CD14-positive monocyte (primary cell): ENCODE results near the gene KIF17. TPM values are rescaled to one million over a fixed set of nuclear protein-coding genes. Genes with fewer than 3 reads are reported as not detected.
A peak's percentile ranks its signal among the peaks of the same experiment; 100 is the strongest.

Source experiments
- DNase-seq, 3 donors: peaks; one replicate each; pipeline ENCODE4 v3.0.0-alpha.2; 2011 to 2022
- H2AFZ ChIP-seq: 2 replicates; pipeline ENCODE4 v1.6.0; 2012; ENCODE audit warnings: mild to moderate bottlenecking, low read depth, low read length, inconsistent platforms; ENCODE audit not compliant: insufficient read depth, poor library complexity, severe bottlenecking
- H3K27ac ChIP-seq, 2 donors: 1 replicate in 1 of 2; 2 replicates in 1 of 2; pipeline ENCODE4 v1.5.1; 2012 to 2013; ENCODE audit warnings: low read length in 2 of 2, control low read depth in 1 of 2, inconsistent platforms in 1 of 2, low read depth in 1 of 2, mild to moderate bottlenecking in 1 of 2
- H3K27me3 ChIP-seq, 2 donors: one replicate each; pipeline versions ENCODE4 v1.6.0 to v1.6.1; 2011 to 2013; ENCODE audit warnings: low read length in 2 of 2; ENCODE audit not compliant: control insufficient read depth in 2 of 2, insufficient read depth in 2 of 2
- H3K36me3 ChIP-seq, 2 donors: replicated peaks in 1 of 2; 1 replicate in 1 of 2; 2 replicates in 1 of 2; pipeline versions ENCODE4 v1.5.1 to v1.6.1; 2012 to 2013; ENCODE audit warnings: low read length in 2 of 2, control low read depth in 1 of 2, inconsistent platforms in 1 of 2, mild to moderate bottlenecking in 1 of 2; ENCODE audit not compliant: insufficient read depth in 2 of 2, control insufficient read depth in 1 of 2
- H3K4me1 ChIP-seq, 2 donors: 1 replicate in 1 of 2; 2 replicates in 1 of 2; pipeline versions ENCODE4 v1.5.1 to v1.6.1; 2012 to 2013; ENCODE audit warnings: low read length in 2 of 2, control low read depth in 1 of 2, inconsistent platforms in 1 of 2, mild to moderate bottlenecking in 1 of 2, moderate library complexity in 1 of 2; ENCODE audit not compliant: insufficient read depth in 2 of 2, control insufficient read depth in 1 of 2
- H3K4me2 ChIP-seq: replicated peaks from 2 replicates; pipeline ENCODE3; 2012; ENCODE audit warnings: low read length, moderate library complexity, mild to moderate bottlenecking; ENCODE audit not compliant: poor library complexity, severe bottlenecking; ENCODE audit errors: extremely low read depth
- H3K4me3 ChIP-seq, 3 experiments: fragments of 200-600 bp in 1 of 3; sonication (generic) in 1 of 3; replicated peaks in 1 of 3; 1 replicate in 2 of 3; 2 replicates in 1 of 3; pipeline ENCODE4 v1.5.1; 2011 to 2013; ENCODE audit warnings: low read length in 3 of 3, mild to moderate bottlenecking in 3 of 3, control low read depth in 2 of 3, low read depth in 2 of 3, inconsistent platforms in 1 of 3, moderate library complexity in 1 of 3
- H3K79me2 ChIP-seq: 2 replicates; pipeline ENCODE4 v1.6.0; 2012; ENCODE audit warnings: mild to moderate bottlenecking, control low read depth, inconsistent platforms, low read length, moderate library complexity; ENCODE audit not compliant: insufficient read depth
- H3K9ac ChIP-seq: 2 replicates; pipeline ENCODE4 v1.6.0; 2017; ENCODE audit warnings: low read length, mild to moderate bottlenecking; ENCODE audit not compliant: insufficient read depth, poor library complexity, severe bottlenecking
- H3K9me3 ChIP-seq, 2 donors: replicated peaks in 1 of 2; 1 replicate in 1 of 2; 2 replicates in 1 of 2; pipeline versions ENCODE4 v1.5.1 to v1.6.1; 2012 to 2013; ENCODE audit warnings: low read length in 2 of 2, control low read depth in 1 of 2; ENCODE audit not compliant: control insufficient read depth in 1 of 2, insufficient read depth in 1 of 2
- H4K20me1 ChIP-seq: 2 replicates; pipeline ENCODE4 v1.6.0; 2012; ENCODE audit warnings: mild to moderate bottlenecking, low read length, control low read depth, moderate library complexity; ENCODE audit not compliant: insufficient read depth
- H3K27ac Mint-ChIP-seq, 7 donors: one replicate each; pipeline ENCODE4 v1.8.0; 2020; ENCODE audit warnings: mild to moderate bottlenecking in 7 of 7, mixed read lengths in 7 of 7, moderate library complexity in 6 of 7, inconsistent platforms in 2 of 7
- H3K27me3 Mint-ChIP-seq, 3 donors: one replicate each; pipeline ENCODE4 v1.8.0; 2021 to 2022; ENCODE audit warnings: low read depth in 3 of 3, mild to moderate bottlenecking in 3 of 3, mixed read lengths in 3 of 3, moderate library complexity in 3 of 3, inconsistent platforms in 1 of 3
- H3K36me3 Mint-ChIP-seq, 2 donors: one replicate each; pipeline ENCODE4 v1.8.0; 2020; ENCODE audit warnings: mixed read lengths in 2 of 2, inconsistent platforms in 1 of 2, mild to moderate bottlenecking in 1 of 2
- H3K4me1 Mint-ChIP-seq: one replicate; pipeline ENCODE4 v1.8.0; 2020; ENCODE audit warnings: mild to moderate bottlenecking, mixed read lengths
- H3K4me3 Mint-ChIP-seq, 2 donors: one replicate each; pipeline ENCODE4 v1.8.0; 2020; ENCODE audit warnings: mild to moderate bottlenecking in 2 of 2, mixed read lengths in 2 of 2, moderate library complexity in 1 of 2
- H3K9me3 Mint-ChIP-seq, 7 donors: one replicate each; pipeline ENCODE4 v1.8.0; 2020 to 2022; ENCODE audit warnings: mixed read lengths in 7 of 7, mild to moderate bottlenecking in 6 of 7, moderate library complexity in 6 of 7, inconsistent platforms in 2 of 7
- WGBS: methylation state at CpG from one replicate; pipeline ENCODE4 v1.1.5; 2013; ENCODE audit warnings: missing lambda C conversion rate; ENCODE audit not compliant: insufficient coverage; 5-methylcytosine and 5-hydroxymethylcytosine counted together
- intact Hi-C, 2 donors: fragments of 100-400 bp; cut with micrococcal nuclease; formaldehyde crosslinking; loops; one replicate each; pipeline versions ENCODE4 v1.15.0 to v1.15.1; 2023
- polyA plus RNA-seq, 3 donors: library from polyadenylated mRNA; depleted of rRNA in 1 of 3; unstranded in 2 of 3; stranded (reverse) in 1 of 3; fragments of 300-500 nt in 2 of 3; fragments of >200 nt in 1 of 3; fragmentation: Illumina TruSeq in 2 of 3; gene quantifications; 1 replicate in 2 of 3; 2 replicates in 1 of 3; pipeline ENCODE4 v1.2.3, GENCODE V29; 2012 to 2021
- TF ChIP-seq, protein P1 (sequence below): fragments of 200-600 bp; IDR thresholded peaks from one replicate; pipeline ENCODE4 v1.8.0; 2022; ENCODE audit warnings: antibody characterized with exemption, mild to moderate bottlenecking

KIF17 gene
- polyA plus RNA-seq, 3 donors: 0.16 TPM; not detected in 2

DNA sequence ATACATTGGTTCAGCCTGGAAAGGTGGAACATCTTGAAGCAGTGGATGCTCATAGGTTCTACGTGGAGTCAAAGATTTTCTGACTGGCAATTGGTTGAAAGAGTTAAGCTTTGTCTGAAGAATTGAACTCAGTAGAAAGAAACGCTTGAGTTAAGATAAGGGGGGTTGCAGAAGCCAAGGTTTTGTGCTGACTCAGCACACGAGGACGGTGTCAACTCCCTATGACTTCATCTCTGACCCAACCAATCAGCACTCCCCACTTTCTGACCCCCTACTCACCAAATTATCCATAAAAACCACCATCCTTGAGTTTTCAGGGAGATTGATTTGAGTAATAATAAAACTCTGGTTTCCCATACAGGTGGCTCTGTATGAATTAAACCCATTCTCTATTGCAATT, 87.1 kb downstream of the KIF17 start:
- H3K27ac ChIP-seq: no peak overlapping the region
- peaks cover 0 to 3% (median 1%) of the 10 kb centered on the region in 3 donors for H3K27me3 Mint-ChIP-seq
- H2AFZ ChIP-seq: no peak overlapping the region
- H3K9me3 ChIP-seq: peaks cover 0 to 6% of the 10 kb centered on the region in 2 donors
- H3K36me3 ChIP-seq: no peaks in the 10 kb centered on the region
- H3K79me2 ChIP-seq: peaks cover 16% of the 10 kb centered on the region
- TF ChIP-seq, protein P1, sequence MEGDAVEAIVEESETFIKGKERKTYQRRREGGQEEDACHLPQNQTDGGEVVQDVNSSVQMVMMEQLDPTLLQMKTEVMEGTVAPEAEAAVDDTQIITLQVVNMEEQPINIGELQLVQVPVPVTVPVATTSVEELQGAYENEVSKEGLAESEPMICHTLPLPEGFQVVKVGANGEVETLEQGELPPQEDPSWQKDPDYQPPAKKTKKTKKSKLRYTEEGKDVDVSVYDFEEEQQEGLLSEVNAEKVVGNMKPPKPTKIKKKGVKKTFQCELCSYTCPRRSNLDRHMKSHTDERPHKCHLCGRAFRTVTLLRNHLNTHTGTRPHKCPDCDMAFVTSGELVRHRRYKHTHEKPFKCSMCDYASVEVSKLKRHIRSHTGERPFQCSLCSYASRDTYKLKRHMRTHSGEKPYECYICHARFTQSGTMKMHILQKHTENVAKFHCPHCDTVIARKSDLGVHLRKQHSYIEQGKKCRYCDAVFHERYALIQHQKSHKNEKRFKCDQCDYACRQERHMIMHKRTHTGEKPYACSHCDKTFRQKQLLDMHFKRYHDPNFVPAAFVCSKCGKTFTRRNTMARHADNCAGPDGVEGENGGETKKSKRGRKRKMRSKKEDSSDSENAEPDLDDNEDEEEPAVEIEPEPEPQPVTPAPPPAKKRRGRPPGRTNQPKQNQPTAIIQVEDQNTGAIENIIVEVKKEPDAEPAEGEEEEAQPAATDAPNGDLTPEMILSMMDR: no peak
- no peaks in the 10 kb centered on the region for H3K27me3 ChIP-seq
- no peak overlapping the region for H3K4me3 ChIP-seq
- 100% methylated on average over 1 of the region's 4 CpGs for WGBS
- peaks cover 8 to 41% (median 15%) of the 10 kb centered on the region in 7 donors for H3K9me3 Mint-ChIP-seq
- peaks cover 18% of the 10 kb centered on the region for H3K4me1 Mint-ChIP-seq
- H3K4me1 ChIP-seq: peaks cover 15 to 16% of the 10 kb centered on the region in 2 donors
- H3K36me3 Mint-ChIP-seq: peaks cover under 1 to 6% of the 10 kb centered on the region in 2 donors
- intact Hi-C loops: loop anchor here in 1 of 2 donors (5.0 kb wide), 1 partner anchor 53 kb away; no protein-coding TSS in a partner anchor
- H3K4me3 Mint-ChIP-seq: no peak overlapping the region
- H3K27ac Mint-ChIP-seq: no peak overlapping the region
- H3K4me2 ChIP-seq: no peak overlapping the region
- H4K20me1 ChIP-seq: peaks cover 16% of the 10 kb centered on the region
- no peak overlapping the region for H3K9ac ChIP-seq
- DNase-seq: no peak

DNA sequence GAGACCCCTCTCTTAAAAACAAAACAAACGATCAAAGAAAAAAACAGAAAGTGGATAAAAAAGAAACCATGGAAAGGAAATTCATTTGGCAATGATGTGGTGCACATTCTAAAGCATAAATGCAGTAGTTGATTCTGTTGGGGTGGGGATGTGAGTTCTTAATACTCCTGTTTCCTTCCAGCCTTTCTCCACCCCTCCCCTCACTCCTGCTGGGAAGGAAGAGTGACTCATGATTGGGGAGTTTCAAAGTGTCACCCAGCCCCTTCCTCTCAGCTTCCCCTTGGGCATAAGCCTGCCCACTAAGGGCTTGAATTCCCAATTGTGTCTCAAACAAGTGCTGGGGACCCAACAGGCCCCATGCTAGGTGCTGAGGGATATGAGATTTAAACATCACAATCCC, 91.3 kb downstream of the KIF17 start:
- Histone ChIP-seq H4K20me1 (no peaks in the 10 kb centered on the region), H3K27me3 (no peaks in the 10 kb centered on the region), H3K4me1 (no peaks in the 10 kb centered on the region), H3K9ac (no peak overlapping the region), H2AFZ (no peak overlapping the region), H3K36me3 (no peaks in the 10 kb centered on the region), H3K4me3 (no peak overlapping the region), H3K27ac (no peak overlapping the region), H3K4me2 (no peak overlapping the region), H3K9me3 (peaks cover 0 to 6% of the 10 kb centered on the region in 2 donors), H3K79me2 (no peaks in the 10 kb centered on the region)
- peak in 1 of 3 donors; percentile 45 for DNase-seq
- peaks cover 4% of the 10 kb centered on the region for H3K4me1 Mint-ChIP-seq
- peaks cover 4% of the 10 kb centered on the region in 2 donors for H3K36me3 Mint-ChIP-seq
- peaks cover 8 to 42% (median 15%) of the 10 kb centered on the region in 7 donors for H3K9me3 Mint-ChIP-seq
- intact Hi-C loops: no loop called here
- no CpG with 5 or more reads among the region's 1 CpG for WGBS
- H3K27me3 Mint-ChIP-seq: peaks cover 0 to 5% (median 1%) of the 10 kb centered on the region in 3 donors
- TF ChIP-seq, protein P1: no peak
- no peak overlapping the region for H3K27ac Mint-ChIP-seq
- no peak overlapping the region for H3K4me3 Mint-ChIP-seq
